A549 treated with RU486 at 1 μM for 4 hours (cell line): ENCODE results near the gene H2AZ2. TPM values are rescaled to one million over a fixed set of nuclear protein-coding genes. Genes with fewer than 3 reads are reported as not detected.

Experiments
- total RNA-seq: library from RNA; stranded (reverse); fragments of 200-300 nt; extraction: Qiagen RNA extraction; gene quantifications from 5 replicates; pipeline ENCODE4 v1.2.3, GENCODE V29; 2022; ENCODE audit warnings: low read depth

Gene H2AZ2
- total RNA-seq: 216 to 267 TPM (median 250 TPM) in 5 replicates

GRCh38 chr7:44847920-44848634, at the start of gene H2AZ2:
Gene H2AZ2, minus strand, starts transcription at chr7:44848087. Its CDS starts 116 bp downstream, at chr7:44847971.

DNA sequence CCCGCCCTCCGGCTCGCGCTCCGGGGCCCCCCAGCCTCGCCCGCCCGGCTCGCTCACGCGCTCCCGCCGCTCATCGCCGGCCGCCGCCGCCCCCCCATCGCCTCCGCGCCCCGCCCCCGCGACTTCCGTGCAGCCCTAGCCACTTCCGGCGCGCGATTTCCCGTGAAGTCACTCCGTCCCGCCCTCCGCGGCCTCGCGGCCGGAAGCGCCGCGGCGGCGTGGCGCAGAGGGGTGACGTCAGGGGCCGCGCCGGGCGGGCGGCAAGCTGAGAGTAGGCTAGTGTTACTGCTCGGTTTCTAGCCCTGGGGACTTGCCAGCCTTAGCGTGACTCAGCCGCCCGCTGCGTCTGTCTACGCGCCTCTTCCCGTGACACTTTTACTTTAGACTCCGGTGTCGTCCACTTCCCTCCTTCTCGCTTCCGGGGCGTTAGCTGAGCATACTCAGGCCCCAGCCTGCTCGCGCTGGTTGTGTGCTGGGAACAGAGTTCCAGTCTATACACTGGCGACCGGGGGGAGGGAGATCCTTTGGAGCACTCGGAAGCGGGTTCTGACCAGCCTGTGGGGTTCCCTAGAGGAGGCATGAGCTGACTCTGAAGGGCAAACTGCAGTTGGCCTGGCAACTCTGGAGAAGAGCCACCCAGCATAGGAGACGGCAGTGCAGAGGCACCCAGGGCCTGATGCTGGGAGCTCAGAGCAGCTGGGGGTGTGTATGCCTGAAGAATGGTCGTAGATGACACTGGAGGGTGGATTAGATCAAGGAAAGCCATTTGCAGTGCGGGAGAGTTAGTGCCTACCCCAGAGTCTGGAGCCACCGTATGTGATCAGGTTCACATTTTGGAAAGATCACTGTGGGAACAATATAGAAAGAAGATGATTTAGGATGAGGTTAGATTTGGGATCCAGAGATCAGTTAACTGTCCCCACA, 37.8 kb upstream of the H2AZ2 start, which contains the start of gene PURB:
Gene PURB, minus strand, starts transcription at position 137 of the 924 bp plus-strand sequence. CDS start 182 bp downstream, outside the sequence.

GRCh38 chr7:44796504-44797328, 51.2 kb downstream of the H2AZ2 start, which contains the start of gene PPIA:
Gene PPIA, plus strand, starts transcription at chr7:44796681. Its CDS starts 44 bp downstream, at chr7:44796725.

Other genes starting within 250 kb of the H2AZ2 start
- gene OGDH, start 241.5 kb downstream of the H2AZ2 start, total RNA-seq: 25.8 to 28.8 TPM (median 27.5 TPM) in 5 replicates
- gene ZMIZ2, start 99.2 kb downstream of the H2AZ2 start, total RNA-seq: 21.0 to 36.2 TPM (median 30.9 TPM) in 5 replicates
- 4,931 to 6,299 TPM (median 5,230 TPM) in 5 replicates for gene PPIA, start 51.4 kb downstream of the H2AZ2 start, total RNA-seq
- 6.1 to 12.7 TPM (median 11.9 TPM) in 5 replicates for gene PURB, start 37.4 kb upstream of the H2AZ2 start, total RNA-seq
- 0.07 to 0.20 TPM (median 0.13 TPM) in 5 replicates for gene MYO1G, start 130.9 kb upstream of the H2AZ2 start, total RNA-seq
- 30.0 to 45.2 TPM (median 41.6 TPM) in 5 replicates for gene CCM2, start 152.1 kb upstream of the H2AZ2 start, total RNA-seq
- 0.12 to 0.48 TPM (median 0.29 TPM) in 5 replicates for gene NACAD, start 240.9 kb upstream of the H2AZ2 start, total RNA-seq